ENCODE measurements around the gene LRRC17. TPM values are rescaled to one million over a fixed set of nuclear protein-coding genes. Genes with fewer than 3 reads are reported as not detected.

The LRRC17 gene
- total RNA-seq, 2 experiments from 2014 or later: 0.30 to 0.58 TPM

DNA sequence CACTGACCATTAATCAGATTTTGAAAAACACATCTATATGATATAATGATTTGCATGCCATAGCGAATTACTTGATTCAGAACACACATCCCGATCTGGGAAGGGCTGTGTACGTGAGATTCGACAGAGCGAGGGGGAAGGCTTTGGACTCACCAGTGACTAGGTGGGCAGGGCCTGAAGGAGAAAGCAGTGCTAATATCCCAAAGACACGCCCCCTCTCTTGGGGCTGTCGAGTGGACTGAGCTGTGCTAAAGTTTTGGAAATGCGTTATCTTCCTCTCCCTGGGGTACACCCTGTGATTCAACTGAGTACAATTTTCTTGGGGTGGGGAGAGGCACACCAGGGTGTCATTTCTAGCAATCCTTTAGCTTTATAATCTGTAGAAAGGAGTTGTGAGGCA is 1.8 kb downstream of the LRRC17 start:
- CTCF ChIA-PET: no interaction called here
- H3K9me3 Mint-ChIP-seq: no peaks in the 10 kb centered on the region
- H3K4me1 Mint-ChIP-seq: peaks cover 2% of the 10 kb centered on the region
- POLR2A ChIA-PET: no interaction called here
- H3K4me3 Mint-ChIP-seq: no peak overlapping the region
- no peak for DNase-seq
- no peaks in the 10 kb centered on the region for H3K27me3 Mint-ChIP-seq
- no peak overlapping the region for H3K27ac Mint-ChIP-seq
- H3K36me3 Mint-ChIP-seq (ENCODE audit: low read depth): no peaks in the 10 kb centered on the region

DNA sequence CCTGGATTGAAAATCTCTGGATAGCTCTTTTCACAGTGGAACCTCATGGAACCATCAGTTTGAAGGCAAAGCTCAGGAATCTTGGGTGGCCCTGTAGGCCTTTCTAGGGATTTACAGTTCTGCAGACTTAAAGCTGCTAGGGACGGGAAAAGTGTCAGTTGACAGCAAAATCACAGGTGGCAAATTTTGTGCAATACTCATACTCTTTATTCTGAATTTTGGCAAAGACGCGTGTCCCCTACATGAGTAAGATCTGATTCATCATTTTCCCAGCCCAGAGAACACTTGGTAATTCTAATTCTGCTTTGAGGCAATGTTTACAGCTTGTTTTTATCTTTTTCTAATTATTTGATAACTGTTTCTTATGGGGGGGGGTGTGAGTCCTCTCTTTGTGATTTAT is 3.6 kb downstream of the LRRC17 start:
- Mint-ChIP-seq H3K27ac (no peak overlapping the region), H3K9me3 (no peaks in the 10 kb centered on the region), H3K4me1 (peaks cover 2% of the 10 kb centered on the region), H3K36me3 (ENCODE audit: low read depth) (no peaks in the 10 kb centered on the region), H3K27me3 (no peaks in the 10 kb centered on the region), H3K4me3 (no peak overlapping the region)
- ChIA-PET CTCF (no interaction called here), POLR2A (interaction anchor here (0.6 kb wide), 1 partner anchor 573 kb away, joined by 3 read pairs; no protein-coding TSS in a partner anchor)
- no peak for DNase-seq

GRCh38 chr7:102916881-102917280 is 4.1 kb downstream of the LRRC17 start:
- POLR2A ChIA-PET: interaction anchor here (0.6 kb wide), 1 partner anchor 572 kb away, joined by 3 read pairs; no protein-coding TSS in a partner anchor
- no peak for DNase-seq
- Mint-ChIP-seq H3K27me3 (no peaks in the 10 kb centered on the region), H3K4me3 (no peak overlapping the region), H3K4me1 (peaks cover 2% of the 10 kb centered on the region), H3K36me3 (ENCODE audit: low read depth) (no peaks in the 10 kb centered on the region), H3K27ac (no peak overlapping the region), H3K9me3 (no peaks in the 10 kb centered on the region)
- CTCF ChIA-PET: no interaction called here

- Mint-ChIP-seq H3K4me3 (no peak overlapping the region), H3K4me1 (peaks cover 2% of the 10 kb centered on the region), H3K27me3 (no peaks in the 10 kb centered on the region), H3K9me3 (no peaks in the 10 kb centered on the region), H3K27ac (no peak overlapping the region), H3K36me3 (ENCODE audit: low read depth) (no peaks in the 10 kb centered on the region)
- ChIA-PET CTCF (no interaction called here), POLR2A (no interaction called here)
- DNase-seq: no peak
Measured at GRCh38 chr7:102917436-102918353, 4.9 kb downstream of the LRRC17 start.

DNA sequence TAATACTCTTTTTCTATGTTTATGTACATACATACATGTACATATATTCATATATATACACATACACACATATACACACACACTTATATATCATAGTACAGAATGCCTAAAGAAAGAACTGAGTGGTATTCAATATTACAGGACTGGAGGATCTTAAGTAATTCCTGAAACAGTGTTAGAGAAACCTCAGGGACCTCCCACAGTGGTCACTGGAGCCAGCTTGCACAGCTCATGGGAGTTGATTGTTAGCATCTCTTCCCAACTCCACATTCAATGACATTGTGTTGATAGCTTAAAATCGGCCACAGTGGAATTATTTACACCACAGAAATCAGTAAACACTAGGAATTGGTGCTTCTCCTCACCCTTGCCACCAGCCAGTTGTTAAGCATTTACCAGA is 6.0 kb downstream of the LRRC17 start:
- H3K4me3 Mint-ChIP-seq: no peak overlapping the region
- ChIA-PET POLR2A (no interaction called here), CTCF (no interaction called here)
- H3K4me1 Mint-ChIP-seq: no peaks in the 10 kb centered on the region
- no peak overlapping the region for H3K27ac Mint-ChIP-seq
- no peaks in the 10 kb centered on the region for H3K27me3 Mint-ChIP-seq
- no peak for DNase-seq
- no peaks in the 10 kb centered on the region for H3K9me3 Mint-ChIP-seq
- no peaks in the 10 kb centered on the region for H3K36me3 Mint-ChIP-seq (ENCODE audit: low read depth)

DNA sequence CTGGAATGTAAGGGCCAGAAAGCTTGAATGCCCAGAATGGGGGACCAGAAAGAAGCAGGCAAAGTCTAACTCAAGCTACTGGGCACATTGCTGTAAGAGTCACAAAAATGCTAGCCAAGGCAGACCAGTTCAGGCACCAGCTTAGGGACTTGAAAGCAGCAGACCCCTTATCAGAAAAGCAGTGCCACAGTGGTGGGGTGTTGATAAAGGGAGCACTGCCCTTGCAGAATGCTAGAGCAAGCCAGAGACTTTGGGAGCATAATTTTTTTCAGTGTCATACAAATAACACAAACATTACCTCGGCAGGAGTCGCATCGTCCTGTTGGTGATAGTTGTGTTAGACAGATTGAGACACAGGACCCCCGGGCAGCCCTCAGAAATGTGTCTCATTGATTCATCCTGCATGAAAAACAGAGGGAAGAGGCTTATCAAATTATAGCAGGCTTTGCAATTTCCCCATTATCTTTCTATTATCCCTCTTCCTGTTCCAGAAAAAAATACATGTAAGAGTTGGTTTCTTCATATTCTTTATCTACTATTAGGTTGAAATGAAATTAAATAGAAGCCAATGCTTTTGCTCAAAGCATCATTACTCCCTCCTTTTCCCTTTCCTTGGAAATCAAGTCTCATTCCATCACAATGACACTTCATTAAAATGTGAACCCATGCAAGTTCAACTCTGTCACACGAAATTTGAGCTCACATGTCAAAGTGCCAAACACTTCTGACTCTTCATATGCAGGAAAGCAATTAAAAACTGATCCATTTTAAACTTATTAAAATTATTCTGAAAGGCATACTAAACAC is 13.4 kb downstream of the LRRC17 start:
- H3K4me1 Mint-ChIP-seq: no peaks in the 10 kb centered on the region
- CTCF ChIA-PET: interaction anchor here (0.6 kb wide), 1 partner anchor 51 kb away, joined by 3 read pairs; no protein-coding TSS in a partner anchor
- no peaks in the 10 kb centered on the region for H3K9me3 Mint-ChIP-seq
- H3K27ac Mint-ChIP-seq: no peak overlapping the region
- POLR2A ChIA-PET: interaction anchor here (0.7 kb wide), 1 partner anchor 40 kb away, joined by 3 read pairs; no protein-coding TSS in a partner anchor
- no peak overlapping the region for H3K4me3 Mint-ChIP-seq
- no peaks in the 10 kb centered on the region for H3K36me3 Mint-ChIP-seq (ENCODE audit: low read depth)
- no peak for DNase-seq
- peaks cover 3% of the 10 kb centered on the region for H3K27me3 Mint-ChIP-seq

DNA sequence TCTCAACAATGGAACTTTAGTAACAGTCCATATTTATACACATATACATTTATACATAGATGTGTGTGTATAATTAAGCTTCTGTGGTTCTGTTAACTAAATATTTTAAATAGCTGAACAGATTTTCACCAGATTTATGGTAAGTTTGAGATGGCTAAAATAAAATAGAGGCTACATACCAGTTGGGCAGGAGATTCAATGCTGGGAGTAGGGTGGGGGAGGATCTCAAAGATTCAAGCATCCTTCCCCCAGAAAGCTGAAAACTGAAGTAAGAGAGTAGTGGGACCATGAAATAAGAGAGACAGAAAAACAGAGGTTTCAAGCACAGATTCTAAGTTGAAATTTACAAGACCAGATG is 14.0 kb downstream of the LRRC17 start:
- no peaks in the 10 kb centered on the region for H3K4me1 Mint-ChIP-seq
- no peak overlapping the region for H3K4me3 Mint-ChIP-seq
- CTCF ChIA-PET: no interaction called here

DNA sequence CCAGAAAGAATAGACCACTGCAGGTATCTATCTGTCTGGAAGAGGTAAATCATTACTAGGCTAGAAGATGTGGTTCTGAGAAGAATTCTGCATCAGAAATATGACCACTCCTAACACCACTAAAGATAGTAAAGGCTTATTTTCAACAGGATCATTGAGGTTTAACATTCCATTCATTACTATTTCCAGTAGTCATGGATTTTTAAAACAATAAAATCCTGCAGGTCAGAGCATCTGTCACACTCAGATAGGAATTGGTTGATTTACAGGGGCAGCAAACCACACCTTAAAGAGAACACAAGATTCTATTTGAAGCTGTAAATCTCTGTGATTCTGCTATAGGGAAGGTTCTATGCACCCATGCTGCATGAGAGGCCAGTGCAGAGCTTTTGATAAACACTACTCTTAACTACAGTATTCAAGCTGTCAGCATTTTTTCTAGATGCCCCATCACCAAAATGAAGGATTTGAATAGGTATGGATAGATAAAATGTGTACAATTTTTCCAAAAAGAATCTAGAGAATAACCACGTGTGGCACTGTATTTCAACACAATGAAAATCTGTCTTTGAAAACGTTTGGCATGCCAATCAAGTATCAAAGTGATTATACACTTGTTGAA is 14.6 kb downstream of the LRRC17 start:
- POLR2A ChIA-PET: interaction anchor here (0.7 kb wide), 1 partner anchor 39 kb away, joined by 3 read pairs; no protein-coding TSS in a partner anchor
- Mint-ChIP-seq H3K4me1 (no peaks in the 10 kb centered on the region), H3K27me3 (peaks cover 3% of the 10 kb centered on the region), H3K9me3 (no peaks in the 10 kb centered on the region), H3K27ac (no peak overlapping the region), H3K36me3 (ENCODE audit: low read depth) (no peaks in the 10 kb centered on the region), H3K4me3 (no peak overlapping the region)
- no peak for DNase-seq
- CTCF ChIA-PET: interaction anchor here (1.2 kb wide), 1 partner anchor 16 kb away, joined by 3 read pairs; no protein-coding TSS in a partner anchor

More for the DNA sequence above, 14.0 kb downstream of the LRRC17 start:
- Mint-ChIP-seq H3K9me3 (no peaks in the 10 kb centered on the region), H3K27ac (no peak overlapping the region), H3K36me3 (ENCODE audit: low read depth) (no peaks in the 10 kb centered on the region), H3K27me3 (peaks cover 3% of the 10 kb centered on the region)
- POLR2A ChIA-PET: interaction anchor here (0.7 kb wide), 1 partner anchor 39 kb away, joined by 3 read pairs; no protein-coding TSS in a partner anchor
- no peak for DNase-seq

GRCh38 chr7:102931757-102932156 is 19.0 kb downstream of the LRRC17 start:
- Mint-ChIP-seq H3K4me1 (no peaks in the 10 kb centered on the region), H3K9me3 (no peaks in the 10 kb centered on the region), H3K36me3 (ENCODE audit: low read depth) (no peaks in the 10 kb centered on the region), H3K4me3 (no peak overlapping the region), H3K27me3 (peaks cover 2% of the 10 kb centered on the region), H3K27ac (no peak overlapping the region)
- ChIA-PET CTCF (no interaction called here), POLR2A (no interaction called here)
- no peak for DNase-seq

- H3K27me3 Mint-ChIP-seq: no peaks in the 10 kb centered on the region
- POLR2A ChIA-PET: no interaction called here
- DNase-seq: no peak
- no peak overlapping the region for H3K27ac Mint-ChIP-seq
- CTCF ChIA-PET: interaction anchor here (1.0 kb wide), 1 partner anchor 10 kb away, joined by 3 read pairs; no protein-coding TSS in a partner anchor
- no peak overlapping the region for H3K4me3 Mint-ChIP-seq
- H3K9me3 Mint-ChIP-seq: no peaks in the 10 kb centered on the region
- H3K4me1 Mint-ChIP-seq: no peaks in the 10 kb centered on the region
- H3K36me3 Mint-ChIP-seq (ENCODE audit: low read depth): no peaks in the 10 kb centered on the region
Measured at GRCh38 chr7:102933763-102934162, 21.0 kb downstream of the LRRC17 start.

DNA sequence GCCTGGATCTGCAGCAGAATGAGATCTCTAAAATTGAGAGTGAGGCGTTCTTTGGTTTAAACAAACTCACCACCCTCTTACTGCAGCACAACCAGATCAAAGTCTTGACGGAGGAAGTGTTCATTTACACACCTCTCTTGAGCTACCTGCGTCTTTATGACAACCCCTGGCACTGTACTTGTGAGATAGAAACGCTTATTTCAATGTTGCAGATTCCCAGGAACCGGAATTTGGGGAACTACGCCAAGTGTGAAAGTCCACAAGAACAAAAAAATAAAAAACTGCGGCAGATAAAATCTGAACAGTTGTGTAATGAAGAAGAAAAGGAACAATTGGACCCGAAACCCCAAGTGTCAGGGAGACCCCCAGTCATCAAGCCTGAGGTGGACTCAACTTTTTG is 21.4 kb downstream of the LRRC17 start:
- Mint-ChIP-seq H3K4me3 (no peak overlapping the region), H3K9me3 (no peaks in the 10 kb centered on the region), H3K36me3 (ENCODE audit: low read depth) (no peaks in the 10 kb centered on the region), H3K27me3 (no peaks in the 10 kb centered on the region), H3K4me1 (no peaks in the 10 kb centered on the region), H3K27ac (no peak overlapping the region)
- CTCF ChIA-PET: no interaction called here
- POLR2A ChIA-PET: no interaction called here
- DNase-seq: no peak

- no peaks in the 10 kb centered on the region for H3K4me1 Mint-ChIP-seq
- no peak overlapping the region for H3K4me3 Mint-ChIP-seq
- no peak for DNase-seq
- CTCF ChIA-PET: interaction anchor here (0.9 kb wide), 1 partner anchor 10 kb away, joined by 4 read pairs; no protein-coding TSS in a partner anchor
- no peaks in the 10 kb centered on the region for H3K27me3 Mint-ChIP-seq
- H3K9me3 Mint-ChIP-seq: no peaks in the 10 kb centered on the region
- no peaks in the 10 kb centered on the region for H3K36me3 Mint-ChIP-seq (ENCODE audit: low read depth)
- H3K27ac Mint-ChIP-seq: no peak overlapping the region
- POLR2A ChIA-PET: no interaction called here
Measured at GRCh38 chr7:102934701-102935100, 21.9 kb downstream of the LRRC17 start.

Data from activated CD4-positive, alpha-beta T cell treated with anti-CD3 and anti-CD28 coated beads, Interleukin-2, amount 10 ng/mL, durations not matched to agents 7 days and 5 days (primary cell).